Breast epithelium (tissue), 4 donors: Measurements from ENCODE around the gene TXNDC16. TPM values are rescaled to one million over a fixed set of nuclear protein-coding genes. Genes with fewer than 3 reads are reported as not detected.

Source experiments
- DNase-seq, 2 donors: peaks; one replicate each; pipeline ENCODE4 v3.0.0-alpha.2; 2019; ENCODE audit warnings: low spot score in 2 of 2
- H3K27ac ChIP-seq, 2 donors: fragments of 200-600 bp; sonication (generic) in 1 of 2; one replicate each; pipeline ENCODE4 v1.5.1; 2016 to 2019; ENCODE audit warnings: mild to moderate bottlenecking in 1 of 2
- H3K27me3 ChIP-seq, 2 donors: fragments of 200-600 bp; sonication (generic) in 1 of 2; one replicate each; pipeline versions ENCODE4 v1.5.1 to v1.6.0; 2017 to 2019; ENCODE audit warnings: control low read depth in 1 of 2, mild to moderate bottlenecking in 1 of 2
- H3K36me3 ChIP-seq: fragments of 200-600 bp; one replicate; pipeline ENCODE4 v1.5.1; 2019
- H3K4me1 ChIP-seq, 2 donors: fragments of 200-600 bp; sonication (generic); one replicate each; pipeline ENCODE4 v1.5.1; 2016 to 2019; ENCODE audit warnings: control low read depth in 1 of 2
- H3K4me3 ChIP-seq, 3 donors: fragments of 200-600 bp; sonication (generic); 1 replicate in 2 of 3; 2 replicates in 1 of 3; pipeline ENCODE4 v1.5.1; 2016 to 2019; ENCODE audit warnings: mild to moderate bottlenecking in 3 of 3, moderate library complexity in 2 of 3
- H3K9me3 ChIP-seq, 2 donors: fragments of 200-600 bp; sonication (generic) in 1 of 2; one replicate each; pipeline ENCODE4 v1.5.1; 2016 to 2019; ENCODE audit warnings: control low read depth in 1 of 2
- CTCF ChIP-seq, 3 donors: fragments of 450-650 bp; IDR thresholded peaks; one replicate each; pipeline ENCODE4 v1.5.1; 2016 to 2017; ENCODE audit warnings: antibody characterized with exemption in 3 of 3, mild to moderate bottlenecking in 3 of 3, moderate library complexity in 3 of 3
- POLR2A ChIP-seq: fragments of 450-650 bp; IDR thresholded peaks from one replicate; pipeline ENCODE4 v1.6.1; 2016; ENCODE audit warnings: antibody characterized with exemption, mild to moderate bottlenecking, moderate library complexity
- POLR2AphosphoS5 ChIP-seq, 3 donors: sonication (generic); formaldehyde crosslinking; IDR thresholded peaks; one replicate each; pipeline ENCODE4 v1.6.1; 2017; ENCODE audit warnings: antibody characterized with exemption in 3 of 3
- intact Hi-C: fragments of 100-400 bp; cut with DNase I; formaldehyde crosslinking; loops from one replicate; pipeline ENCODE4 v1.15.1; 2023; ENCODE audit warnings: low total_unique reads
- total RNA-seq, 3 donors: library from RNA; depleted of rRNA; stranded (reverse); fragments of >200 nt; gene quantifications; one replicate each; pipeline ENCODE4 v1.1.0, GENCODE V29; 2016

Gene TXNDC16
- total RNA-seq, 3 donors from 2014 or later, result 11.5 to 18.3 (median 13.1) TPM

GRCh38 chr14:52442602-52443001, 109.7 kb downstream of the TXNDC16 start:
- TF ChIP-seq POLR2AphosphoS5 (IDR thresholded peaks at IDR 0.05), result no peak
- H3K36me3 ChIP-seq, result no peaks in the 10 kb centered on the region

DNA sequence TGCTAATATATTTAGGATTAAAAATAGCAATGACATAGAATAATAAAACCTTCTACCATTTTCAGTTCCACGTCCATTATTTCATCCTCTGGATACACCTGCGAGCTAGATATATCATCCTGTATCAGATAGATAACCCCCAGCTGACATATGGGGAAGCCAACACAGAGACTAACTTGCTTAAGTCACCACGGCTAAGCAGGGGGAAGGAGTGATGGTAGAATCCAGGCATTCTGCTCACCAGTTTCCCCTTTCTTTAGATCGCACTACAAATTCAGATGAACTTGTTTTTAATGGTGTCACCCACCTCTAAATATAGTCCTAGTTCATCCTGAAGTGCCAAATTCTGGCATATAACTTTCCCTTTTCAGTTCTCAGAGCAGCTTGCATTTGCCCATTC, 110.1 kb downstream of the TXNDC16 start:
- Histone ChIP-seq H3K4me1 (no peaks in the 10 kb centered on the region), H3K27ac (no peak overlapping the region), H3K4me3 (no peak overlapping the region), H3K36me3 (no peaks in the 10 kb centered on the region), H3K27me3 (no peaks in the 10 kb centered on the region), H3K9me3 (no peaks in the 10 kb centered on the region)
- intact Hi-C loops, result no loop called here
- DNase-seq, result no peak
- no peak for TF ChIP-seq CTCF (IDR thresholded peaks at IDR 0.05)
- TF ChIP-seq POLR2A, result no peak
- no peak for TF ChIP-seq POLR2AphosphoS5 (IDR thresholded peaks at IDR 0.05)

More at GRCh38 chr14:52442602-52443001, 109.7 kb downstream of the TXNDC16 start:
- H3K4me3 ChIP-seq, result no peak overlapping the region
- intact Hi-C loops, result no loop called here
- DNase-seq, result no peak
- H3K27me3 ChIP-seq, result no peaks in the 10 kb centered on the region
- no peak overlapping the region for H3K27ac ChIP-seq
- no peaks in the 10 kb centered on the region for H3K4me1 ChIP-seq
- no peaks in the 10 kb centered on the region for H3K9me3 ChIP-seq

DNA sequence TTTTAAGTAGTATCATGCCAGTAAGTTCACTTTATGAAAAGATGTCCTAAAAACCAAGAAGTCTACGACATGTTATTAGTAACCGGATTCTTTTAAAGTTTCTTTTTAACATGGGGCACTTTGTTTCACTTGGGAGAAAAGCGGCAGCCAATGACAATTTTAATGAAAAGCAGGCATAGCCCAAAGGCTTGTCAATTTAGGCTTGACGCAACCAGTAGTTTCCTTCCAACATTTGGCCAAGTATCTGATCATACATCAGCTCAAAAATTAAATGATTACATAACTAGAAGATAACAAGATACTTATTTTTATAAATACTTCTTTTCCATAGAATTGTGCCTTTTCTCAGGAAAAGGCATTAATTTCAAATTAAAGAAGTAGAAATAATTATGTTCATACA, 112.8 kb downstream of the TXNDC16 start:
- no peak overlapping the region for H3K4me3 ChIP-seq
- no peak for DNase-seq
- H3K9me3 ChIP-seq, result no peaks in the 10 kb centered on the region
- TF ChIP-seq POLR2A (no peak), POLR2AphosphoS5 (IDR thresholded peaks at IDR 0.05) (no peak), CTCF (IDR thresholded peaks at IDR 0.05) (no peak)
- no peaks in the 10 kb centered on the region for H3K27me3 ChIP-seq
- intact Hi-C loops, result no loop called here
- H3K4me1 ChIP-seq, result no peaks in the 10 kb centered on the region
- no peak overlapping the region for H3K27ac ChIP-seq
- H3K36me3 ChIP-seq, result no peaks in the 10 kb centered on the region

DNA sequence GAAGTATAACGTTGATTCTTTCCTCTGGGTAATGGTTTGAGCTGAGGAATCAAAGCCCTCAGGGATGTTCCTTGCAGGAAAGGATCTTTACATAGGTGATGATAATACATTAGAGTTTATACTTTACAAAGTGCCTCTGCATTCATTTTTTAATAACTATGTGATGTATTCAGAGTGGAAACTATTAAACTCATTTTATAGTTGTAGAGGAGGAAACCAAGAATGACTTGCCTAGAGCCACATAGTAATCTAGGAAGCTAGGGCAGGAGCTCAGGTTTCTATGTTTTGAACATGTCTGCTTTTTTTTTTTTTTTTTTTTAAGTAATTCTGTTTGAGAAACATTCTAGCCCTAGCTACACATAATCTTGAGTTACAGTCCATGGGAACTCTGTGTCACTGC, 117.3 kb downstream of the TXNDC16 start:
- TF ChIP-seq POLR2A (no peak), CTCF (IDR thresholded peaks at IDR 0.05) (no peak), POLR2AphosphoS5 (IDR thresholded peaks at IDR 0.05) (no peak)
- Histone ChIP-seq H3K9me3 (no peaks in the 10 kb centered on the region), H3K4me3 (no peak overlapping the region), H3K36me3 (no peaks in the 10 kb centered on the region), H3K27me3 (no peaks in the 10 kb centered on the region), H3K27ac (no peak overlapping the region), H3K4me1 (no peaks in the 10 kb centered on the region)
- intact Hi-C loops, result no loop called here
- no peak for DNase-seq

DNA sequence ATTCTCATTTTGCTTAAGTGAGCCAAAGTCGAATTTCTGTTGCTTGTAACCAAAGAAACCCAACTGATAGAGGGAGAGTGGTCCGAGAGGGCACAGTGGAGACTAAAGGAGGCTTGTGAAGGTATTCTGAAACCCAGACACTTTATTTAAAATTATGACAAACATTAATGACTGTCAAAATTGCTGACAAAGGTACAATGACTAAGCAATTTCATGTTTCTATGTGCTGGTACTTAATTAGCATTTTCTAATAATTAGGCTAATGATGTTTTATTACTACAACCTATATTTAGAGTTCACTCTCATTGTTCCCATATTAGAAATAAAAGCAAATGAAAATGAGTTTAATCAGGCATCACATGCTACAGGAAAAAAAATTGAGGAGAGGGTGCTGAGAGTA, 121.8 kb downstream of the TXNDC16 start:
- Histone ChIP-seq H3K4me3 (no peak overlapping the region), H3K4me1 (no peaks in the 10 kb centered on the region)
- intact Hi-C loops, result no loop called here

More for the DNA sequence above, 121.8 kb downstream of the TXNDC16 start:
- Histone ChIP-seq H3K36me3 (no peaks in the 10 kb centered on the region), H3K9me3 (no peaks in the 10 kb centered on the region), H3K27ac (no peak overlapping the region), H3K27me3 (no peaks in the 10 kb centered on the region)
- TF ChIP-seq POLR2A (no peak), CTCF (IDR thresholded peaks at IDR 0.05) (no peak)
- no peak for DNase-seq
